22Rv1 (cell line): ENCODE measurements around the gene CLCF1.

Experiments
- H3K27ac ChIP-seq: fragments of 450-650 bp; 2 replicates; pipeline ENCODE4 v1.5.1; 2017
- ZFX ChIP-seq: fragments of 450-650 bp; IDR thresholded peaks from 2 replicates; pipeline ENCODE4 v1.6.1; 2017; ENCODE audit warnings: antibody characterized with exemption, borderline replicate concordance
- TF ChIP-seq, protein P1 (sequence below): fragments of 450-650 bp; IDR thresholded peaks from 2 replicates; pipeline ENCODE4 v1.5.1; 2017; ENCODE audit warnings: mild to moderate bottlenecking

The CLCF1 gene

DNA sequence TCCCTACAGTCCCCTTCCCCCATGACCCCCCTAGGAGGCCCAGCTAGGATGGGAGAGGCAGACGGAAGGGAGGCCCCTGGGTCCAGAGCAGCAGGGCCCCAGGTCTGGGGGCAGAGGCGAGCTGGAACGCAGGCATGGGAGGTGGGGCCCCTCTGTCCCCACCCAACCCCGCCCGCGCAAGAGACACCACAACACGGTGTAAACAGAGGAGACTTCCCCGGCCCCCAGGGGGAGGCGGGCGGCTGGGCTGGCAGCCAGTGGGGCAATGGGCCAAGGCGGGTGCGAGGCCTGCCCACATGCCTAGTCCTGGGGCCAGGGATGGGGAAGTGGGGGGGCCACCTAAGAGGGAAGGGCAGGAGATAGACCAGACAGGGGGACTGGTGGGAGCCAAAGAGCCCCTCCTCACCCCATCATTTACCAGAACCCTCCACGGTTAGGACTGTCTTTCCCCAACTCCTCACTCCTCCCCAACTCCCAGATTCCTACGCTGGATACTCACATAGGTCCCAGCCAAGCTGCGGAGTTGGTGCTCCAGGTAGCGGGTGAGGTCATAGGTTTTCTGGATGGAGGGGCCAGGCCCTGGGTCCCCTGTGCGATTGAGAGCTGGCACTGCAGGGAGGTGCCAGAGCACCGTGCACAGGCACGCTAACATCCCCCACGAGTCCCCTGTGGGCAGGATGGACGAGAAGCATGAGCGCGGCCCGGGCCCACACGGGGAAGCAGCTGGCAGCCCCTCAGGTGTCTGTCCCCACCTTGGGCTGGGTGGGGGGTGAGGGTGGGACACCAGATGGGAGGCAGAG, 6.2 kb downstream of the CLCF1 start:
- no peak for TF ChIP-seq ZFX
- TF ChIP-seq, protein P1, sequence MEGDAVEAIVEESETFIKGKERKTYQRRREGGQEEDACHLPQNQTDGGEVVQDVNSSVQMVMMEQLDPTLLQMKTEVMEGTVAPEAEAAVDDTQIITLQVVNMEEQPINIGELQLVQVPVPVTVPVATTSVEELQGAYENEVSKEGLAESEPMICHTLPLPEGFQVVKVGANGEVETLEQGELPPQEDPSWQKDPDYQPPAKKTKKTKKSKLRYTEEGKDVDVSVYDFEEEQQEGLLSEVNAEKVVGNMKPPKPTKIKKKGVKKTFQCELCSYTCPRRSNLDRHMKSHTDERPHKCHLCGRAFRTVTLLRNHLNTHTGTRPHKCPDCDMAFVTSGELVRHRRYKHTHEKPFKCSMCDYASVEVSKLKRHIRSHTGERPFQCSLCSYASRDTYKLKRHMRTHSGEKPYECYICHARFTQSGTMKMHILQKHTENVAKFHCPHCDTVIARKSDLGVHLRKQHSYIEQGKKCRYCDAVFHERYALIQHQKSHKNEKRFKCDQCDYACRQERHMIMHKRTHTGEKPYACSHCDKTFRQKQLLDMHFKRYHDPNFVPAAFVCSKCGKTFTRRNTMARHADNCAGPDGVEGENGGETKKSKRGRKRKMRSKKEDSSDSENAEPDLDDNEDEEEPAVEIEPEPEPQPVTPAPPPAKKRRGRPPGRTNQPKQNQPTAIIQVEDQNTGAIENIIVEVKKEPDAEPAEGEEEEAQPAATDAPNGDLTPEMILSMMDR, result no peak
- no peak overlapping the region for H3K27ac ChIP-seq

DNA sequence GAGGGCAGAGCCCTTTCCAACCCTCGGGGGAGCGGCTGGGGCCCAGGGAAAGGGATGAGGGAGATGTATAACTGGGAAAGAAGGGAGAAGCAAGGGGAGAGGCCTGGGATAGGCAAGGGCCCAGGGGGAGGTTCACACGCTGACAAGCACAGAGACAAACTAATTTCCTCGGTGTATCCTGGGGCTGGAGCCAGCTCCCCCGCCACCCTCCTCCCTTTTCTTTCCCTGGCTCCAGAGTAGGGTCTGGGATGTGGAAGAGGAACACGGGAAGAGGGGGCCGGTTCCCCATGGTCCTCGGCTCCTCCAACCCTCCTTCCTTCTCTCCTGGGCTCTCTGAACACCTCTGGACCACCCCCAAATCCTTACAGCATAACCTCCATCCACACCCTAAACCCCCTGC, 6.9 kb downstream of the CLCF1 start:
- no peak overlapping the region for H3K27ac ChIP-seq
- TF ChIP-seq, protein P1, result no peak
- no peak for TF ChIP-seq ZFX

DNA sequence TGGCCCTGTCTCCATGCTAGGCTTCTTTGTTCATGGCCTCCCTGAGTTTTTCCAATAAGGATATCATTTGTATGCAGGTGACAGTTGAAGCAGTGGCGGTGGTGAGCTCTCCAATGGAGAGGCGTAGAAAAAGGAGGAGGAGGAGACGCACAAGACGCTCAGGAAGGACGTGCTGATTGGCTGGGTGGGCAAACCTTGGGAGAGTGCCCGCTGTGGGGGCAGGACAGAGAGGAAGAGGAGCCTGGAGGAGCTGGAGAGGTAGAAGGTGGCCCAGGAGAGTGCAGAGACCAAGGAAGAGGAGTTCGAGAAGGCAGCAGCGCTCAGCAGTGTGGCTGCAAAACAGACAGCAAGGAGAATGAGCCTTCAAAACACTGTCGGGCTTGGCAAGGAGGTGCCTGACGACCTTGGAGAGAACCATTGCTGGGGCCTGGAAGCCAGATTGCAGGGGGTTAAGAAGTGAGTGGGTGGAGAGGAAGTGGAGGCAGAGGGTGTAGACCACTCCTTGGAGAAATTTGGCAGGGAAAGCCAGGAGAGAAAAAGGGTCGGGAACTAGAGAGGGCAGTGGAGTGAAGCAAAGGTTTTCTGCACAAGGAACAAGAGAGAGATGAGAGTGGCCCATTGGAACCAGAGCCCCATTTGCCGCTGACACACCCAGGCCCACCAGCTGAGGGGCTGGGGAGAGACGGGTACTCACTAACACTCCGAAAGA, 7.5 kb downstream of the CLCF1 start:
- TF ChIP-seq ZFX, result no peak
- TF ChIP-seq, protein P1, result no peak
- H3K27ac ChIP-seq, result no peak overlapping the region

DNA sequence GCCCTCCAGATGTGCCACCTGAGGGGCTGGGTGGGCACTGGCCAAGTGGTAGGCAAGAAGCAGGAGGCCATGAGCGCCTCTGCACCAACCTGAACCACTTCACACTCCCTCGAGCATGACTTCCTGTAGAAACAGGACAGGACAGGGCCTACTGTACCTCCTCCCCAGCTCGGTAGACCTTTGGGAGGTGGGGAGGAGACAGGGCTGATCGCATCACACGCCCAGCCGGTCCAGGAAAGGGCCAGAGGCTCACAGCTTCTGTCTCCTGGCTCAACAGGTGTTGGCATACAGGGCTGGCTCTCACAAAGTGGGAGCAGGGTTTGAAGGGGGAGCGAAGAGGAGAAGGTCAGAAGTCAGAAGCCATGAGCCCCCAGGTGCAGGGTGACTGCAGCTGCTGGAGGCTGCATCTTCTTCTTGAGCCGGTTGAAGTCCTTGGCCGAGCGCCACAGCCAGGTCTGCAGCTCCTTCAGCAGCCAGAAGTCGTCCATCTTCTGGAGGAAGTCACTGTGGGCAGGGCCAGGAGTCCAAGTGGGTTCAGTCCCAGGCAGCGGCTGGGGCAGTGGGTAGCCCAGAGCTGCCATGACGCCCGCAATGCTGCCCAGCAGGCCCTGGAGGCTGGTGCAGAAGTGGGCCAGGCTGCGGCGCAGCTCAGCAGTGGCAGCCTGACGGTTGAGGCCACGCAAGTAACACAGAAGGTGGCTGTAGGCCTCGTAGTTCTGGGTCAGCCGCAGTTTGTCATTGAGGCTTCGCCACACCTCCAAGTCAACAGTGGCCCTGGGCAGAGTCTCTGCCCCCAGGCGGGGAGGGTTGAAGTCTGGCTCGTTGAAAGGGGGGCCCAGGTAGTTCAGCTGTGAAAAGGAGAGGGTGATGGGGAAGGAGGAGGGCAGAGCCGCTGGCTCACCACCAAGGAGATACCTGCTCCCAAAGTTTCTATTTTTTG, 8.3 kb downstream of the CLCF1 start:
- TF ChIP-seq ZFX, result no peak
- TF ChIP-seq, protein P1, result no peak
- H3K27ac ChIP-seq, result no peak overlapping the region

DNA sequence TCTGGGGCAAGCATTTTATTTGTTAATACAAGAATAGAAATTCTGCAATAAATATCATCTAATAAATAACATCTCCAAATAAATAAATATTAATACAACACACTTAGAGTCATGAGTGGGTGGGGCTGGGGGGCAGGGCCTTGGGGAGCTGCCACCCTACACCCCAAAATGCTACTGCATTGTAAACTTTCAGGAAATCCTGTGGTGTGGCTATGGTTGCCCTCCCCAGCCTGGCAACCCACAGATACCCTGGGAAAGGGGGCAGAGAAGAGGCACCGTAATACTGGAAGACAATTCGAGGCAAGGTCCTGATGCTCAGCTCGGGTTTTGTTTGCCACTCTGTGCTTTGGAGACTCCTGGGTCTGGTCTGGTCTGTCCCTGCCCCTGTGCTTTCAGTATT, 9.2 kb downstream of the CLCF1 start:
- H3K27ac ChIP-seq, result no peak overlapping the region
- TF ChIP-seq, protein P1, result no peak
- TF ChIP-seq ZFX, result no peak

DNA sequence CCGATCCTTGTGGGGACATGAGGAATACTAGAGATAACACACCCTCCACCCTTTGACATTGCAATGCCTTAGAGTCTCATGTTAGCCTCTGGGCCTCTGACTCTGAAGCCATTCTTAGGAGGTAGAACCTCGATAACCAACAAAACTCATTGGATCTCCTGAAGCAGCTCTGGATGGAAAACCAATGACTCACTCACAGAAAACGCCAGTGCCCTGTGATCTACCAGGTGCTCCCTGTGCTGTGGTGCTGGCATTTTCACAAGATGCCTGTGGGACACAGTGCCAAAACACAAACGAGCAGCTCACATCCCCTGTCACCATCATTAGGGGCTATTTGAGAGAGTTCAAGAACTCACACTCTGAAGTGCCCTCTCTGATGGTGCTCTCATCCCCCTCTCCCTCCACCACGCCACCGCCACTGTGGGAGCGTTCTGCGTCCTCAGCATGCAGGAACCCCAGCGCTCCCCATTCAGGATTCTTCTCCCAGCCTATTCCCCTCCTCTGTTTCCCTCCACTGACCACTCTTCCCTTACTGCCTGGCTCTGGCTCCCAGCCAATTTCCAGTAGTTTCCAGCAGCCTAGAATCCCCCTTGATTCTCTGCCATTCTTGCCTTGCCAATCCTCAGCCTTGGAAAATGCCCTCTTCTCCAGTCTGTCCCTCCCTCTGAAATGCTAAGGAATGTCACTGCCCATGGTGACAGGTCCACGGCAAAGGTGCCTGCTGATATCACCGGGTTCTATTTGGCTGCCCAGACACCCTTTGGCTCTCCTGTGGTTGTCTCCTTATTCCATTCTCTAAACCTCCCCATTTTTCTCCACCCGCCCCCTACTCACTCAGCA, 15.3 kb downstream of the CLCF1 start:
- H3K27ac ChIP-seq, result no peak overlapping the region
- no peak for TF ChIP-seq ZFX
- TF ChIP-seq, protein P1, result no peak
